T-helper 9 cell (primary cell): Measurements from ENCODE around the gene DNASE1L3.

Experiments
- DNase-seq: peaks from one replicate; pipeline ENCODE4 v3.0.0-alpha.2; 2020

DNASE1L3 gene

GRCh38 chr3:58200121-58200709 is 10.6 kb downstream of the DNASE1L3 start:
- no peak for DNase-seq

- no peak for DNase-seq
These were observed 12.0 kb downstream of the DNASE1L3 start for GRCh38 chr3:58198804-58199203.

GRCh38 chr3:58198362-58198761 is 12.4 kb downstream of the DNASE1L3 start:
- no peak for DNase-seq

GRCh38 chr3:58197588-58197987 is 13.2 kb downstream of the DNASE1L3 start:
- no peak for DNase-seq

GRCh38 chr3:58193682-58194407 is 16.9 kb downstream of the DNASE1L3 start:
- DNase-seq, result no peak

- no peak for DNase-seq
These were observed 18.7 kb downstream of the DNASE1L3 start for GRCh38 chr3:58192069-58192468.

- DNase-seq, result no peak
These were observed 19.3 kb downstream of the DNASE1L3 start for GRCh38 chr3:58191361-58191991.

- no peak for DNase-seq
These were observed 19.9 kb downstream of the DNASE1L3 start for GRCh38 chr3:58190882-58191281.

GRCh38 chr3:58190291-58190690 is 20.5 kb downstream of the DNASE1L3 start:
- no peak for DNase-seq

- DNase-seq, result no peak
These were observed 21.1 kb downstream of the DNASE1L3 start for GRCh38 chr3:58189691-58190090.

GRCh38 chr3:58188921-58189451 is 21.8 kb downstream of the DNASE1L3 start:
- no peak for DNase-seq

- no peak for DNase-seq
These were observed 22.6 kb downstream of the DNASE1L3 start for GRCh38 chr3:58188173-58188564.

GRCh38 chr3:58184982-58185360 is 25.8 kb downstream of the DNASE1L3 start:
- DNase-seq, result no peak

- no peak for DNase-seq
These were observed 26.3 kb downstream of the DNASE1L3 start for GRCh38 chr3:58184309-58184981.

GRCh38 chr3:58183891-58184290 is 26.9 kb downstream of the DNASE1L3 start:
- DNase-seq, result no peak

GRCh38 chr3:58183221-58183620 is 27.6 kb downstream of the DNASE1L3 start:
- DNase-seq, result no peak

GRCh38 chr3:58180940-58181587 is 29.7 kb downstream of the DNASE1L3 start:
- no peak for DNase-seq

GRCh38 chr3:58180099-58180880 is 30.5 kb downstream of the DNASE1L3 start:
- no peak for DNase-seq

GRCh38 chr3:58179235-58180098 is 31.3 kb downstream of the DNASE1L3 start:
- DNase-seq, result no peak

GRCh38 chr3:58178528-58179234 is 32.1 kb downstream of the DNASE1L3 start:
- no peak for DNase-seq
